Measurements from ENCODE around the gene EFTUD2.
"Not testable (repeated sequence)": the region's sequence is repeated elsewhere in the genome, so short reads cannot be mapped to it uniquely, and the experiment has no call there.

The EFTUD2 gene

GRCh38 chr17:44837196-44837595 is 62.0 kb downstream of the EFTUD2 start:
- Histone ChIP-seq H3K4me3 (ENCODE audit: low read length) (no peak overlapping the region), H3K27me3 (ENCODE audit: insufficient read depth, low read length) (no peaks in the 10 kb centered on the region), H2AFZ (ENCODE audit: low read depth, low read length) (no peak overlapping the region), H3K4me1 (ENCODE audit: insufficient read depth, low read length) (peaks cover 6% of the 10 kb centered on the region), H3K9me3 (ENCODE audit: low read length) (no peaks in the 10 kb centered on the region), H3K36me3 (ENCODE audit: insufficient read depth, low read length) (no peaks in the 10 kb centered on the region)

- Histone ChIP-seq H3K27me3 (ENCODE audit: insufficient read depth, low read length) (no peaks in the 10 kb centered on the region), H3K4me3 (ENCODE audit: low read length) (no peak overlapping the region), H3K36me3 (ENCODE audit: insufficient read depth, low read length) (no peaks in the 10 kb centered on the region), H2AFZ (ENCODE audit: low read depth, low read length) (no peak overlapping the region), H3K4me1 (ENCODE audit: insufficient read depth, low read length) (peaks cover 21% of the 10 kb centered on the region), H3K9me3 (ENCODE audit: low read length) (no peaks in the 10 kb centered on the region)
These were observed 66.4 kb downstream of the EFTUD2 start for GRCh38 chr17:44832805-44833204.

DNA sequence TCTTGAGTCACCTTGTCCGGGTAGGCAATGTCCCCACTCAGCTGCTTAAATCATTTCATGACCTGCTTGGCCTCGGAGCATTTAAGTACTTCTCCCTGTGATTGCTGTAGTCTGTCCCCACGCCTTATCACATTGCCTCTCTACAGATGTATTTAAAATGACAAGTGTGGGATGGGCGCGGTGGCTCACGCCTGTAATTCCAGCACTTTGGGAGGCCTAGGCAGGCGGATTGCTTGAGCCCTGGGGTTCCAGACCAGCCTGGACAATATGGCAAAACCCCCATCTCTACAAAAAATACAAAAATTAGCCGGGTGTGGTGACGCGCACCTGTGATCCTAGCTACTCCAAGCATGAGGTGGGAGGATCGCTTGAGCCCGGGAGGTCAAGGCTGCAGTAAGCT is 67.9 kb downstream of the EFTUD2 start:
- H3K36me3 ChIP-seq (ENCODE audit: insufficient read depth, low read length): no peaks in the 10 kb centered on the region
- no peaks in the 10 kb centered on the region for H3K9me3 ChIP-seq (ENCODE audit: low read length)
- H3K27me3 ChIP-seq (ENCODE audit: insufficient read depth, low read length): no peaks in the 10 kb centered on the region
- peaks cover 23% of the 10 kb centered on the region for H3K4me1 ChIP-seq (ENCODE audit: insufficient read depth, low read length)
- H3K4me3 ChIP-seq (ENCODE audit: low read length): no peak overlapping the region
- no peak overlapping the region for H2AFZ ChIP-seq (ENCODE audit: low read depth, low read length)

- H3K4me3 ChIP-seq (ENCODE audit: low read length): peak overlapping the region; percentile 100
- H3K4me1 ChIP-seq (ENCODE audit: insufficient read depth, low read length): peaks cover 23% of the 10 kb centered on the region
- H3K36me3 ChIP-seq (ENCODE audit: insufficient read depth, low read length): peaks cover 5% of the 10 kb centered on the region
- no peaks in the 10 kb centered on the region for H3K27me3 ChIP-seq (ENCODE audit: insufficient read depth, low read length)
- H2AFZ ChIP-seq (ENCODE audit: low read depth, low read length): peak overlapping the region; percentile 96
- no peaks in the 10 kb centered on the region for H3K9me3 ChIP-seq (ENCODE audit: low read length)
These were observed 68.6 kb downstream of the EFTUD2 start for GRCh38 chr17:44830359-44831288.

- H2AFZ ChIP-seq (ENCODE audit: low read depth, low read length): peak within 1 kb of the TSS; percentile 96
- peaks cover 6% of the 10 kb centered on the region for H3K36me3 ChIP-seq (ENCODE audit: insufficient read depth, low read length)
- H3K9me3 ChIP-seq (ENCODE audit: low read length): no peaks in the 10 kb centered on the region
- H3K4me3 ChIP-seq (ENCODE audit: low read length): peak within 1 kb of the TSS; percentile 100
- no peaks in the 10 kb centered on the region for H3K27me3 ChIP-seq (ENCODE audit: insufficient read depth, low read length)
- H3K4me1 ChIP-seq (ENCODE audit: insufficient read depth, low read length): peaks cover 23% of the 10 kb centered on the region
These were observed 69.5 kb downstream of the EFTUD2 start, which contains the start of gene GJC1 for GRCh38 chr17:44829523-44830358. TSS of gene GJC1 (minus strand) at chr17:44830287. CDS start at chr17:44805817, 24,470 bp downstream.

DNA sequence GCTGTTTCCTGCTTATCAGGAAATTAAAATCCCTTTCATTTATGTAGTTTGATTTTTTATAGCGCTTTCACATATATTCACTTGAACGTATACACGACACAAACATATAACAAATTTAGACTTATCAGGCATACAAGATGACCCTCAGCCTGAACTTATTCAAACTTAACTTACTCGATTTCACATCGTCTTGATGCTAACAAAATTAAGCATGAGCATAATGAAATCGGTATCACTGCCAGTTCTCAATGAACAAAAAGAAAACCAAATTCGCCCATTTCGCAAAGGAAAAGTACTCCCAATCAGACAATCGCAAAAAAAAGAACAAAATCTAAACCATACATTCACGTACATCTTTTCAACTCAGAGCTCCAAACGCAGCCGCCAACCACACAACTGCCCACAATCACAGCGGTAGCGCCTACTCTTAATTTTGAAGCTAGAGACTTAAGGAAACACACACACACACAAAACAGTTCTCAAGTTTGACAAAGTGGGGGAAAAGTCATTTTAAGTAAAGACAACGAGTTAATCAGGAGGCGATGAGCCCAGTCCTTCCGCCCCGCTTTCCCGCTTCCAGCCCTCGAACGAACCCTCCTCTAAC is 70.2 kb downstream of the EFTUD2 start:
- H3K4me3 ChIP-seq (ENCODE audit: low read length): peak overlapping the region; percentile 100
- H3K36me3 ChIP-seq (ENCODE audit: insufficient read depth, low read length): peaks cover 6% of the 10 kb centered on the region
- H3K4me1 ChIP-seq (ENCODE audit: insufficient read depth, low read length): peaks cover 23% of the 10 kb centered on the region
- H3K9me3 ChIP-seq (ENCODE audit: low read length): no peaks in the 10 kb centered on the region
- peak overlapping the region; percentile 96 for H2AFZ ChIP-seq (ENCODE audit: low read depth, low read length)
- H3K27me3 ChIP-seq (ENCODE audit: insufficient read depth, low read length): no peaks in the 10 kb centered on the region

- no peaks in the 10 kb centered on the region for H3K27me3 ChIP-seq (ENCODE audit: insufficient read depth, low read length)
- no peaks in the 10 kb centered on the region for H3K9me3 ChIP-seq (ENCODE audit: low read length)
- H3K4me3 ChIP-seq (ENCODE audit: low read length): peak overlapping the region; percentile 100
- peaks cover 9% of the 10 kb centered on the region for H3K36me3 ChIP-seq (ENCODE audit: insufficient read depth, low read length)
- peaks cover 21% of the 10 kb centered on the region for H3K4me1 ChIP-seq (ENCODE audit: insufficient read depth, low read length)
- no peak overlapping the region for H2AFZ ChIP-seq (ENCODE audit: low read depth, low read length)
These were observed 71.4 kb downstream of the EFTUD2 start for GRCh38 chr17:44827863-44828262.

DNA sequence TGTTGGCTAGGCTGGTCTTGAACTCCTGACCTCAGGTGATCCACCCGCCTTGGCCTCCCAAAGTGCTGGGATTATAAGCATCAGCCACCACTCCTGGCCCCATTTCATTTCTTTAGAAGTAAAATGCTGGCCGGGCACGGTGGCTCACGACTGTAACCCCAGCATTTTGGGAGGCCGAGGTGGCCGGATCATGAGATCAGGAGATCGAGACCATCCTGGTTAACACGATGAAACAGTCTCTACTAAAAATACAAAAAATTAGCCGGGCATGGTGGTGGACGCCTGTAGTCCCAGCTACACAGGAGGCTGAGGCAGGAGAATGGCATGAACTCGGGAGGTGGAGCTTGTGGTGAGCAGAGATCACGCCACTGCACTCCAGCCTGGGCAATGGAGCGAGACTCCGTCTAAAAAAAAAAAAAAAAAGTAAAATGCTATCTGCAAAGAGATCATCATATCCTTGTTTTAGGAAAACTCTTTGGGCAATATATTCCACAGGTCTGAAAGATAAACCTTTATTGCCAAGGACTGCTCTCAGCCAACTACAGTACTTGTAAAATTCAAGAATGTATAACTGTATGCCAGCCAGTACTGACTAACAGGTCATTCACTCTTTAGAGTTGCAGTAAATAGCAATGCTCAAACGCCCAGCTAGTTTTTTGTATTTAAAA is 73.0 kb downstream of the EFTUD2 start:
- Histone ChIP-seq H3K4me3 (ENCODE audit: low read length) (no peak overlapping the region), H3K27me3 (ENCODE audit: insufficient read depth, low read length) (no peaks in the 10 kb centered on the region), H3K36me3 (ENCODE audit: insufficient read depth, low read length) (peaks cover 9% of the 10 kb centered on the region), H3K9me3 (ENCODE audit: low read length) (no peaks in the 10 kb centered on the region), H3K4me1 (ENCODE audit: insufficient read depth, low read length) (peaks cover 16% of the 10 kb centered on the region), H2AFZ (ENCODE audit: low read depth, low read length) (no peak overlapping the region)

- not testable (repeated sequence) for H3K4me3 ChIP-seq (ENCODE audit: low read length); H3K36me3 ChIP-seq (ENCODE audit: insufficient read depth, low read length); H3K9me3 ChIP-seq (ENCODE audit: low read length); H3K27me3 ChIP-seq (ENCODE audit: insufficient read depth, low read length); H2AFZ ChIP-seq (ENCODE audit: low read depth, low read length)
- H3K4me1 ChIP-seq (ENCODE audit: insufficient read depth, low read length): peaks cover 10% of the 10 kb centered on the region
These were observed 74.0 kb downstream of the EFTUD2 start for GRCh38 chr17:44825236-44825635.

DNA sequence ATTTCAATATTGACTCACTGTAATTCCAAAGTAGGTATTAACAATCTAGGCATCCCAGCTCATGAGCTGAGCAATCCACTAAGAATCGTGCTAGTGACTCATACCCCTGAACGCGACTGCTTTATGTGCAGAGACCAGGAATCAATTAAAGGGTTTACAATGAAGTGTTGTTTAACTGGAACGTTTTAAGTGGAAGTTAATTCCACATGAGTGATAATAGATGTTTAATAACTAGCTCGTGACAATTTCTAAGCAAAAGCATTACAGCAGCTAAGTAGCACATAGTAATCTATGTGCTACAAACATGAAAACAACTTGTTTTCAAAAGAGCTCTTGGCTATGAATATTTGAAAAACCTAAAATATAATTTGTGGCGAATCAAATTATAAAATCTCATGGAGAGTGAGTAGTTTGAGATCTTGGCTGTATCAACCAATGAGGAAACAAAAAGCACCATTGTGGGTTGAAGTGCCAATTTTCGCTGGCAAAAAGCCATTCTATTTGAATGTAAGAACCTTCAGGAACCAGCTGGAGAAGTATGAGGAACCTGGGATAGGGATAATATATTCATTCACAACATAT is 78.5 kb downstream of the EFTUD2 start:
- Histone ChIP-seq H3K27me3 (ENCODE audit: insufficient read depth, low read length) (no peaks in the 10 kb centered on the region), H3K4me1 (ENCODE audit: insufficient read depth, low read length) (peaks cover 3% of the 10 kb centered on the region), H3K9me3 (ENCODE audit: low read length) (no peaks in the 10 kb centered on the region), H2AFZ (ENCODE audit: low read depth, low read length) (no peak overlapping the region), H3K4me3 (ENCODE audit: low read length) (no peak overlapping the region), H3K36me3 (ENCODE audit: insufficient read depth, low read length) (peaks cover 19% of the 10 kb centered on the region)

- not testable (repeated sequence) for H3K4me1 ChIP-seq (ENCODE audit: insufficient read depth, low read length)
- H3K36me3 ChIP-seq (ENCODE audit: insufficient read depth, low read length): peaks cover 17% of the 10 kb centered on the region
These were observed 80.7 kb downstream of the EFTUD2 start for GRCh38 chr17:44818508-44818907.

GRCh38 chr17:44812263-44812662 is 87.0 kb downstream of the EFTUD2 start:
- Histone ChIP-seq H3K9me3 (ENCODE audit: low read length) (peaks cover 5% of the 10 kb centered on the region), H2AFZ (ENCODE audit: low read depth, low read length) (no peak overlapping the region), H3K4me3 (ENCODE audit: low read length) (no peak overlapping the region), H3K27me3 (ENCODE audit: insufficient read depth, low read length) (no peaks in the 10 kb centered on the region), H3K36me3 (ENCODE audit: insufficient read depth, low read length) (peaks cover 16% of the 10 kb centered on the region), H3K4me1 (ENCODE audit: insufficient read depth, low read length) (no peaks in the 10 kb centered on the region)

More at GRCh38 chr17:44818508-44818907, 80.7 kb downstream of the EFTUD2 start:
- H3K4me3 ChIP-seq (ENCODE audit: low read length); H2AFZ ChIP-seq (ENCODE audit: low read depth, low read length); H3K27me3 ChIP-seq (ENCODE audit: insufficient read depth, low read length); H3K9me3 ChIP-seq (ENCODE audit: low read length): not testable (repeated sequence)

Data from neuron (in vitro differentiated cells).